PC-3 (cell line): Measurements from ENCODE around the gene PTPRN2. TPM values are rescaled to one million over a fixed set of nuclear protein-coding genes. Genes with fewer than 3 reads are reported as not detected.

Experiments used
- ATAC-seq: fragments of 200-7000 bp; cut with Tn5 transposase; 2 replicates; pipeline ENCODE4 v1.9.1; 2020; ENCODE audit warnings: mild to moderate bottlenecking, moderate library complexity
- BruUV-seq: library from RNA; stranded (reverse); fragments of 400-500 nt; replicated peaks from 2 replicates; lab custom pipeline; 2021; lab: Mats Ljungman, UMichigan
- CTCF ChIA-PET: fragments of 300-600 bp; sonication (Branson Sonifier 250); formaldehyde crosslinking; loops from one replicate; lab custom pipeline; 2022; ENCODE audit warnings: antibody characterized with exemption; lab: Charles Lee
- POLR2A ChIA-PET: fragments of 300-600 bp; sonication (Branson Sonifier 250); formaldehyde crosslinking; loops from one replicate; lab custom pipeline; 2022; ENCODE audit warnings: antibody characterized with exemption; ENCODE audit not compliant: unreplicated experiment; lab: Charles Lee
- DNase-seq: peaks from one replicate; pipeline ENCODE4 v3.0.0-alpha.2; 2015
- H2AFZ ChIP-seq: fragments of 300-600 bp; sonication (generic); 2 replicates; pipeline ENCODE4 v1.6.0; 2016; ENCODE audit warnings: antibody characterized with exemption, low read length
- H3F3A ChIP-seq: fragments of 300-600 bp; sonication (generic); one replicate; pipeline ENCODE4 v1.6.0; 2017; ENCODE audit warnings: antibody characterized with exemption, low read length, control low read depth, mild to moderate bottlenecking; ENCODE audit not compliant: unreplicated experiment
- H3K27ac ChIP-seq: fragments of 300-600 bp; sonication (generic); 2 replicates; pipeline ENCODE4 v1.5.1; 2016; ENCODE audit warnings: mild to moderate bottlenecking, low read length
- H3K27me3 ChIP-seq: fragments of 300-600 bp; sonication (generic); 2 replicates; pipeline ENCODE4 v1.6.1; 2016; ENCODE audit warnings: low read length, mixed read lengths
- H3K36me3 ChIP-seq: fragments of 300-600 bp; sonication (generic); 2 replicates; pipeline ENCODE4 v1.6.1; 2016; ENCODE audit warnings: low read depth, mixed run types, low read length, mixed read lengths
- H3K4me1 ChIP-seq: fragments of 300-600 bp; sonication (generic); 2 replicates; pipeline ENCODE4 v1.5.1; 2016; ENCODE audit warnings: low read length; ENCODE audit not compliant: insufficient read depth
- H3K4me2 ChIP-seq: fragments of 300-600 bp; sonication (generic); 2 replicates; pipeline ENCODE4 v1.6.0; 2016; ENCODE audit warnings: low read length
- H3K4me3 ChIP-seq: fragments of 300-600 bp; sonication (generic); 2 replicates; pipeline ENCODE4 v1.5.1; 2016; ENCODE audit warnings: mild to moderate bottlenecking, low read length, mixed read lengths
- H3K79me2 ChIP-seq: fragments of 300-600 bp; sonication (generic); 2 replicates; pipeline ENCODE4 v1.6.1; 2017; ENCODE audit warnings: low read length, mixed read lengths
- H3K9ac ChIP-seq: fragments of 300-600 bp; sonication (generic); 2 replicates; pipeline ENCODE4 v1.6.0; 2016; ENCODE audit warnings: mild to moderate bottlenecking, low read length
- H3K9me2 ChIP-seq: fragments of 300-600 bp; sonication (generic); replicated peaks from 2 replicates; pipeline ENCODE4 v1.6.1; 2016; ENCODE audit warnings: mixed run types, low read length, mixed read lengths
- H3K9me3 ChIP-seq: fragments of 300-600 bp; sonication (generic); 2 replicates; pipeline ENCODE4 v1.6.1; 2016; ENCODE audit warnings: low read length, mixed read lengths
- H4K20me1 ChIP-seq: fragments of 300-600 bp; sonication (generic); 2 replicates; pipeline ENCODE4 v1.6.1; 2016; ENCODE audit warnings: low read length, mixed read lengths
- CTCF ChIP-seq: fragments of 300-600 bp; sonication (generic); conservative IDR thresholded peaks from 2 replicates; pipeline ENCODE4 v1.5.1; 2017; ENCODE audit warnings: antibody characterized with exemption, low read depth, mild to moderate bottlenecking, low read length
- EZH2 ChIP-seq: fragments of 300-600 bp; sonication (generic); IDR thresholded peaks from one replicate; pipeline ENCODE4 v1.6.1; 2017; ENCODE audit warnings: antibody characterized with exemption, mild to moderate bottlenecking, low read length; ENCODE audit not compliant: unreplicated experiment
- EZH2phosphoT487 ChIP-seq: fragments of 300-600 bp; sonication (generic); IDR thresholded peaks from 2 replicates; pipeline ENCODE4 v1.6.1; 2018; ENCODE audit warnings: mild to moderate bottlenecking, antibody characterized with exemption, low read length, borderline replicate concordance
- intact Hi-C: fragments of 100-400 bp; cut with micrococcal nuclease; formaldehyde crosslinking; loops from 2 replicates; pipeline ENCODE4 v1.9.0; 2023
- total RNA-seq: library from RNA; depleted of rRNA; stranded (reverse); fragments of >200 nt; gene quantifications from 2 replicates; pipeline ENCODE4 v1.2.3, GENCODE V29; 2014

PTPRN2 gene
- total RNA-seq, 1 experiment from 2014 or later = 3.2 TPM

DNA sequence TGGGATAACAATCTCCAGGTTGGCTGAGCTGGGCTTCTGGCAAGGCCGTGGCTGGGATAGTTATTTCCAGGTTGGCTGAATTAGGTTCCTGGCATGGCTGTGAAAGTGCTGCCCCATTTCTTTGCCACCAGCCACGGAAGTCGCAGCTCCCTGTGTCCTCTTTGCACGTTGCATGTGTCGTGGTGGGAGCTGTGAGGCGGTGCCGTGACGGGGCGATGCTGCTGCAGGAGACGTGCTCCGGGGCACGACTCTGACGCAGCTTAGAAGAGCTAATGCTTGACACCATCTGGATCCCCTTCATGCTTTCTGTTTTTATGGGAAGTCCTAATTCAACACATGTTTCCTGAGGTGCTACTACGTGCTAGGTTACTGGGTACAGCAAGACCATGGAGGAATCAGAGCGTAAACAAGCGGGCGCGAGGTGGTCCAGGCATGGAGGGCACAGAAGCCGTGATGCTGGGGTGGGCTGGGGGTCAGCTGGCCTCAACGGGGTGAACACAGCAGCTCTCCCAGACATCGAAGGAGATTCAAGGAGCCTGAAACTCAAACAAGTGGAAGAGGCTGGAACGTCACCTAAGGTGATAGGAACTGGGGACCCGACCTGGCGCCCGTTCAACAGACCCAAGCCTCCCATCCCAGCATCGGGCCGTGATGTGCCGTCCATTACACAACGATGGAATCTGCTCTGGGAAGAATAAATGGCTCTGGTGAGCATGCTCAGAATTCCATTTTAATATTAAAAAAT is 843.7 kb downstream of the PTPRN2 start:
- H4K20me1 ChIP-seq = no peaks in the 10 kb centered on the region
- H3K9me2 ChIP-seq = no peaks in the 10 kb centered on the region
- peaks cover 38% of the 10 kb centered on the region for H3K27me3 ChIP-seq
- intact Hi-C loops = no loop called here
- no peaks in the 10 kb centered on the region for H3K79me2 ChIP-seq
- no peak for DNase-seq
- no peak overlapping the region for H3K27ac ChIP-seq
- H2AFZ ChIP-seq = no peak overlapping the region
- H3K4me3 ChIP-seq = no peak overlapping the region
- no peak overlapping the region for H3K9ac ChIP-seq
- CTCF ChIA-PET = no interaction called here
- no peaks in the 10 kb centered on the region for H3F3A ChIP-seq
- POLR2A ChIA-PET = no interaction called here
- TF ChIP-seq CTCF = no peak
- no peak for TF ChIP-seq EZH2
- TF ChIP-seq EZH2phosphoT487 = no peak
- H3K4me1 ChIP-seq = no peaks in the 10 kb centered on the region
- no peak overlapping the region for H3K4me2 ChIP-seq
- H3K36me3 ChIP-seq = no peaks in the 10 kb centered on the region
- no peak for ATAC-seq
- H3K9me3 ChIP-seq = no peaks in the 10 kb centered on the region
- no TSS peak for BruUV-seq

DNA sequence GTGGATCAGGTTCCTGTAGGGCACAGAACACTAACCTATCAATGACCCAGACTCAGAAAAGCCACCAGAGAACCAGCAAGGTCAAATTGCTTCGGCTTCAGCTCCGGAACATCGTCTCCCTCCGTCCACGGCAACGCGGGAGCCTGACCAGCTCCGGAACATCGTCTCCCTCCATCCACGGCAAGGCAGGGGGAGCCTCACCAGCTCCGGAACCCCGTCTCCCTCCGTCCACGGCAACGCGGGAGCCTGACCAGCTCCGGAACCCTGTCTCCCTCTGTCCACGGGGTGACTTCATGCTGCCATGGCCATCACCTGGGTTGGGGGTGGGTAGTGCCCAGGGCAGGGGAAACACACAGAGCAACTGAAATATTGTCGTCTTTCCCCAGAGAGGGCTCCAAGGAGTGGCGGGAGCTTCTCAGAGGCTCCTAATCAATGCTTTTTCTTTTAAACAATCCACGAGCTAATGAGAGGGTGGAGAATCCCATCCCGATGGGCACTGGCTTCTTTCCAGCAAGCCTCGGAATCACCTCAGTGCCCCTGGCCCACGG is 847.3 kb downstream of the PTPRN2 start:
- H3K27ac ChIP-seq = no peak overlapping the region
- no peaks in the 10 kb centered on the region for H4K20me1 ChIP-seq
- no peak overlapping the region for H2AFZ ChIP-seq
- TF ChIP-seq EZH2phosphoT487 = no peak
- no peak for TF ChIP-seq CTCF
- no peaks in the 10 kb centered on the region for H3K9me2 ChIP-seq
- no peaks in the 10 kb centered on the region for H3K9me3 ChIP-seq
- H3K4me2 ChIP-seq = no peak overlapping the region
- H3K4me3 ChIP-seq = no peak overlapping the region
- no peaks in the 10 kb centered on the region for H3K79me2 ChIP-seq
- no TSS peak for BruUV-seq
- ChIA-PET POLR2A (no interaction called here), CTCF (no interaction called here)
- intact Hi-C loops = no loop called here
- H3K4me1 ChIP-seq = no peaks in the 10 kb centered on the region
- peaks cover 68% of the 10 kb centered on the region for H3K27me3 ChIP-seq
- H3F3A ChIP-seq = no peaks in the 10 kb centered on the region
- no peak for DNase-seq
- no peaks in the 10 kb centered on the region for H3K36me3 ChIP-seq
- ATAC-seq = no peak
- H3K9ac ChIP-seq = no peak overlapping the region

GRCh38 chr7:157739650-157740049 is 848.0 kb downstream of the PTPRN2 start:
- POLR2A ChIA-PET = no interaction called here

More at GRCh38 chr7:157739650-157740049, 848.0 kb downstream of the PTPRN2 start:
- Histone ChIP-seq H3K9me2 (no peaks in the 10 kb centered on the region), H2AFZ (no peak overlapping the region), H3K4me3 (no peak overlapping the region), H3K4me1 (no peaks in the 10 kb centered on the region), H3K27me3 (peaks cover 74% of the 10 kb centered on the region), H3K4me2 (no peak overlapping the region), H3K79me2 (no peaks in the 10 kb centered on the region), H3F3A (no peaks in the 10 kb centered on the region), H3K36me3 (no peaks in the 10 kb centered on the region), H4K20me1 (no peaks in the 10 kb centered on the region), H3K9me3 (no peaks in the 10 kb centered on the region), H3K9ac (no peak overlapping the region), H3K27ac (no peak overlapping the region)
- BruUV-seq = no TSS peak
- intact Hi-C loops = no loop called here
- ATAC-seq (no peak), DNase-seq (no peak)
- TF ChIP-seq EZH2phosphoT487 (no peak), CTCF (no peak), EZH2 (no peak)
- CTCF ChIA-PET = no interaction called here
